AG09319 (cell line): ENCODE results near the gene CD300H.

Experiments used
- DNase-seq: peaks from one replicate; pipeline ENCODE4 v3.0.0-alpha.2; 2010; ENCODE audit warnings: low read depth; ENCODE audit errors: extremely low read depth
- CTCF ChIP-seq: IDR thresholded peaks from 2 replicates; pipeline ENCODE4 v1.5.1; 2011; ENCODE audit warnings: low read depth, mild to moderate bottlenecking, inconsistent platforms, low read length, moderate library complexity

The CD300H gene

GRCh38 chr17:74567397-74567796 is at the start of gene CD300H:
Gene CD300H (minus strand): TSS chr17:74567509.
- DNase-seq: no peak
- no peak for TF ChIP-seq CTCF

GRCh38 chr17:74616696-74617095 is 49.4 kb upstream of the CD300H start:
- no peak for DNase-seq

GRCh38 chr17:74612046-74612445 is 44.7 kb upstream of the CD300H start:
- no peak for DNase-seq
- TF ChIP-seq CTCF: no peak

More at GRCh38 chr17:74616696-74617095, 49.4 kb upstream of the CD300H start:
- TF ChIP-seq CTCF: no peak

GRCh38 chr17:74610108-74610507 is 42.8 kb upstream of the CD300H start:
- no peak for DNase-seq
- TF ChIP-seq CTCF: no peak

GRCh38 chr17:74608511-74608910 is 41.2 kb upstream of the CD300H start:
- TF ChIP-seq CTCF: no peak
- DNase-seq: no peak

GRCh38 chr17:74607221-74607620 is 39.9 kb upstream of the CD300H start:
- DNase-seq: no peak
- TF ChIP-seq CTCF: no peak

- DNase-seq: no peak
- TF ChIP-seq CTCF: no peak
Observed at GRCh38 chr17:74606050-74606449, 38.7 kb upstream of the CD300H start.
